Activated naive CD8-positive, alpha-beta T cell treated with anti-CD3 and anti-CD28 coated beads, Interleukin-2, amount 50 U/mL, for 24 hours (primary cell): ENCODE results near the gene UBE2M.
"Not testable (repeated sequence)": the region's sequence is repeated elsewhere in the genome, so short reads cannot be mapped to it uniquely, and the experiment has no call there.

Source experiments
- ATAC-seq: fragments of 150-1000 bp; cut with Tn5 transposase; one replicate; pipeline ENCODE4 v1.10.0; 2021
- DNase-seq: peaks from one replicate; pipeline ENCODE4 v3.0.0; 2021
- H3K27ac Mint-ChIP-seq: one replicate; pipeline ENCODE4 v1.8.0; 2021; ENCODE audit warnings: mild to moderate bottlenecking, mixed read lengths
- H3K27me3 Mint-ChIP-seq: one replicate; pipeline ENCODE4 v1.8.0; 2021; ENCODE audit warnings: mixed read lengths
- H3K36me3 Mint-ChIP-seq: one replicate; pipeline ENCODE4 v1.8.0; 2021; ENCODE audit warnings: low read depth, mixed read lengths
- H3K4me1 Mint-ChIP-seq: one replicate; pipeline ENCODE4 v1.8.0; 2021; ENCODE audit warnings: mixed read lengths
- H3K4me3 Mint-ChIP-seq: one replicate; pipeline ENCODE4 v1.8.0; 2021; ENCODE audit warnings: mild to moderate bottlenecking, moderate library complexity, mixed read lengths
- H3K9me3 Mint-ChIP-seq: one replicate; pipeline ENCODE4 v1.8.0; 2021; ENCODE audit warnings: mixed read lengths

The UBE2M gene

GRCh38 chr19:58558066-58558622, at the start of gene UBE2M:
TSS of gene UBE2M (minus strand) at chr19:58558611. CDS start at chr19:58558381, 230 bp downstream.
- no peaks in the 10 kb centered on the region for H3K9me3 Mint-ChIP-seq
- DNase-seq (no peak), ATAC-seq (no peak)
- H3K4me3 Mint-ChIP-seq, result peak within 1 kb of the TSS; percentile 94
- peaks cover 54% of the 10 kb centered on the region for H3K36me3 Mint-ChIP-seq
- H3K4me1 Mint-ChIP-seq, result peaks cover 77% of the 10 kb centered on the region
- H3K27ac Mint-ChIP-seq, result peak within 1 kb of the TSS; percentile 100
- peaks cover 2% of the 10 kb centered on the region for H3K27me3 Mint-ChIP-seq

- not testable (repeated sequence) for H3K9me3 Mint-ChIP-seq, H3K27me3 Mint-ChIP-seq, DNase-seq
Observed at GRCh38 chr19:58607213-58607612, 48.8 kb upstream of the UBE2M start.

GRCh38 chr19:58606251-58606896, 48.0 kb upstream of the UBE2M start:
- not testable (repeated sequence) for H3K4me1 Mint-ChIP-seq, H3K36me3 Mint-ChIP-seq, DNase-seq, H3K27ac Mint-ChIP-seq, H3K27me3 Mint-ChIP-seq, H3K4me3 Mint-ChIP-seq, H3K9me3 Mint-ChIP-seq, ATAC-seq

More at GRCh38 chr19:58607213-58607612, 48.8 kb upstream of the UBE2M start:
- H3K27ac Mint-ChIP-seq, H3K4me1 Mint-ChIP-seq, H3K4me3 Mint-ChIP-seq, ATAC-seq, H3K36me3 Mint-ChIP-seq: not testable (repeated sequence)

GRCh38 chr19:58586133-58586765, 27.8 kb upstream of the UBE2M start:
- Mint-ChIP-seq H3K36me3 (peaks cover 11% of the 10 kb centered on the region), H3K9me3 (no peaks in the 10 kb centered on the region), H3K4me3 (no peak overlapping the region), H3K27me3 (no peaks in the 10 kb centered on the region), H3K27ac (no peak overlapping the region), H3K4me1 (peaks cover 2% of the 10 kb centered on the region)
- no peak for DNase-seq
- ATAC-seq, result no peak

GRCh38 chr19:58585442-58586132, 27.2 kb upstream of the UBE2M start:
- Mint-ChIP-seq H3K36me3 (peaks cover 13% of the 10 kb centered on the region), H3K4me3 (no peak overlapping the region), H3K27ac (no peak overlapping the region), H3K9me3 (no peaks in the 10 kb centered on the region), H3K4me1 (peaks cover 7% of the 10 kb centered on the region), H3K27me3 (no peaks in the 10 kb centered on the region)
- no peak for DNase-seq
- no peak for ATAC-seq

- Mint-ChIP-seq H3K4me3 (no peak overlapping the region), H3K27me3 (no peaks in the 10 kb centered on the region), H3K4me1 (peaks cover 8% of the 10 kb centered on the region), H3K36me3 (peaks cover 13% of the 10 kb centered on the region), H3K9me3 (no peaks in the 10 kb centered on the region), H3K27ac (no peak overlapping the region)
- ATAC-seq (no peak), DNase-seq (no peak)
Observed at GRCh38 chr19:58584498-58585441, 26.4 kb upstream of the UBE2M start.

GRCh38 chr19:58582985-58583384, 24.6 kb upstream of the UBE2M start:
- no peak for ATAC-seq
- DNase-seq, result no peak
- Mint-ChIP-seq H3K36me3 (peaks cover 13% of the 10 kb centered on the region), H3K27ac (no peak overlapping the region), H3K4me3 (no peak overlapping the region), H3K9me3 (no peaks in the 10 kb centered on the region), H3K27me3 (no peaks in the 10 kb centered on the region), H3K4me1 (peaks cover 25% of the 10 kb centered on the region)

- H3K4me1 Mint-ChIP-seq, result peaks cover 35% of the 10 kb centered on the region
- no peaks in the 10 kb centered on the region for H3K9me3 Mint-ChIP-seq
- ATAC-seq (peak; percentile 90), DNase-seq (peak; percentile 92)
- H3K4me3 Mint-ChIP-seq, result no peak overlapping the region
- H3K36me3 Mint-ChIP-seq, result peaks cover 14% of the 10 kb centered on the region
- no peaks in the 10 kb centered on the region for H3K27me3 Mint-ChIP-seq
- H3K27ac Mint-ChIP-seq, result peak overlapping the region; percentile 44
Observed at GRCh38 chr19:58581227-58582141, 23.1 kb upstream of the UBE2M start.

- no peaks in the 10 kb centered on the region for H3K27me3 Mint-ChIP-seq
- no peak overlapping the region for H3K4me3 Mint-ChIP-seq
- no peak for DNase-seq
- no peak for ATAC-seq
- H3K27ac Mint-ChIP-seq, result no peak overlapping the region
- H3K9me3 Mint-ChIP-seq, result no peaks in the 10 kb centered on the region
- peaks cover 42% of the 10 kb centered on the region for H3K4me1 Mint-ChIP-seq
- H3K36me3 Mint-ChIP-seq, result peaks cover 14% of the 10 kb centered on the region
Observed at GRCh38 chr19:58579473-58580142, 21.2 kb upstream of the UBE2M start.

GRCh38 chr19:58578012-58578925, 19.9 kb upstream of the UBE2M start:
- no peak for DNase-seq
- H3K4me1 Mint-ChIP-seq, result peaks cover 51% of the 10 kb centered on the region
- peaks cover 2% of the 10 kb centered on the region for H3K27me3 Mint-ChIP-seq
- H3K4me3 Mint-ChIP-seq, result peak overlapping the region; percentile 13
- peak overlapping the region; percentile 75 for H3K27ac Mint-ChIP-seq
- no peaks in the 10 kb centered on the region for H3K9me3 Mint-ChIP-seq
- ATAC-seq, result peak; percentile 15
- H3K36me3 Mint-ChIP-seq, result peaks cover 15% of the 10 kb centered on the region

- Mint-ChIP-seq H3K4me3 (peak overlapping the region; percentile 8), H3K27ac (peak overlapping the region; percentile 75), H3K36me3 (peaks cover 10% of the 10 kb centered on the region), H3K4me1 (peaks cover 53% of the 10 kb centered on the region)
- DNase-seq, H3K27me3 Mint-ChIP-seq, H3K9me3 Mint-ChIP-seq, ATAC-seq: not testable (repeated sequence)
Observed at GRCh38 chr19:58577581-58577980, 19.2 kb upstream of the UBE2M start.
